Activated CD4-positive, CD25-positive, alpha-beta regulatory T cell treated with anti-CD3 and anti-CD28 coated beads, Interleukin-2, amount 50 U/mL, for 24 hours (primary cell): ENCODE data around the gene NBEAL2.

Source experiments
- ATAC-seq, 2 donors: fragments of 150-1000 bp; cut with Tn5 transposase; one replicate each; pipeline ENCODE4 v1.10.0; 2021; ENCODE audit warnings: mild to moderate bottlenecking in 1 of 2, moderate library complexity in 1 of 2

The NBEAL2 gene

GRCh38 chr3:47000198-47000815 is 20.8 kb downstream of the NBEAL2 start:
- no peak for ATAC-seq

GRCh38 chr3:47000922-47001730 is 21.7 kb downstream of the NBEAL2 start:
- ATAC-seq, result no peak

DNA sequence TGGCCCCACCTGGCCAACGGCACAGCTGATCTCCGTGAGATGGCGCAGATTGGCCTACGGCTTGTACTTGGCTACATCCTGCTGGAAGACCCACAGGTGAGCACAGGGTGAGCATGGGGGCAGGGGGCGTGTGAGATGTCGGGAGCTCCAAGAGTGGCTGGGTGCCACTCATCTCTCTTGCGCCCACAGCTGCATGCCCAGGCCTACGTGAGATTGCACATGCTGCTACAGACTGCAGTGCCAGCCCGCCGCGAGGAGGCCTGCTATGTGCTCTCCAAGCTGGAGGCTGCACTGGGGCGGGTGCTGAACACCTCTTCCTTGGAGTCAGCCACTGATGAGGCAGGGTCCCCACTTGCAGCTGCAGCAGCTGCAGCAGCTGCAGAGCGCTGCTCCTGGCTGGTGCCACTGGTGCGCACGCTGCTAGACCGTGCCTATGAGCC is 22.3 kb downstream of the NBEAL2 start:
- ATAC-seq, result no peak

DNA sequence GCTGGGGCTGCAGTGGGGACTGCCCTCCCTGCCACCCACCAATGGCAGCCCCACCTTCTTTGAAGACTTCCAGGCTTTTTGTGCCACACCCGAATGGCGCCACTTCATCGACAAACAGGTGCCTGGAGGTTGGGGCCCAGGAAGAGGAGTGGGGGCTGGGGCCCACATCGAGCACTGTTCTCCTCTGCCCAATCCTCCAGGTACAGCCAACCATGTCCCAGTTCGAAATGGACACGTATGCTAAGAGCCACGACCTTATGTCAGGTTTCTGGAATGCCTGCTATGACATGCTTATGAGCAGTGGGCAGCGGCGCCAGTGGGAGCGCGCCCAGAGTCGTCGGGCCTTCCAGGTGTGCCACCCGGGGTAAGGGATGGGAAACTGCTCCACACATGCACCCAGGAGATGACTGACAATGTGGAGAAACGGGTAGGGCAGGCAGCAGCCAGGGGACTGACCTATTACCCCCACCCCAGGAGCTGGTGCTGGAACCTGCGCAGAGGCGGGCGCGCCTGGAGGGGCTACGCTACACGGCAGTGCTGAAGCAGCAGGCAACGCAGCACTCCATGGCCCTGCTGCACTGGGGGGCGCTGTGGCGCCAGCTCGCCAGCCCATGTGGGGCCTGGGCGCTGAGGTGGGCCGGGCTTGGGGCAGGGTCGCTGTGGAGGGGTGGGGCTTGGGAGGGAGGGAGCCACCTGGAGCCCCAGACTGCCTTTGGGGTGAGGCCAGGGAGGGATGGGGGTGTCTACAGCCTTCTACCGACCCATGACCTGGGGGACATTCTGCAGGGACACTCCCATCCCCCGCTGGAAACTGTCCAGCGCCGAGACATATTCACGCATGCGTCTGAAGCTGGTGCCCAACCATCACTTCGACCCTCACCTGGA is 22.9 kb downstream of the NBEAL2 start:
- ATAC-seq, result no peak

DNA sequence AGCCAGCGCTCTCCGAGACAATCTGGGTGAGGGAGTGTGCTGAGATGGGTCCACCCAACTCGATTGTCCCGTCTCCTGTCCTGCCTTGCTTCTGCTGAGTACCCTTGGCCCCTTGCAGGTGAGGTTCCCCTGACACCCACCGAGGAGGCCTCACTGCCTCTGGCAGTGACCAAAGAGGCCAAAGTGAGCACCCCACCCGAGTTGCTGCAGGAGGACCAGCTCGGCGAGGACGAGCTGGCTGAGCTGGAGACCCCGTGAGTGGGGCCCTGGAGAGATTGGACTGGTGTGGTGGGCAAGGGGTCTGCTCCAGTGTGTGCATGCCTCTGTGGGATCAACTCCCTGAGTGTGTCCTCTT is 23.6 kb downstream of the NBEAL2 start:
- ATAC-seq, result no peak

- no peak for ATAC-seq
Observed at GRCh38 chr3:47003461-47004368, 24.2 kb downstream of the NBEAL2 start.

DNA sequence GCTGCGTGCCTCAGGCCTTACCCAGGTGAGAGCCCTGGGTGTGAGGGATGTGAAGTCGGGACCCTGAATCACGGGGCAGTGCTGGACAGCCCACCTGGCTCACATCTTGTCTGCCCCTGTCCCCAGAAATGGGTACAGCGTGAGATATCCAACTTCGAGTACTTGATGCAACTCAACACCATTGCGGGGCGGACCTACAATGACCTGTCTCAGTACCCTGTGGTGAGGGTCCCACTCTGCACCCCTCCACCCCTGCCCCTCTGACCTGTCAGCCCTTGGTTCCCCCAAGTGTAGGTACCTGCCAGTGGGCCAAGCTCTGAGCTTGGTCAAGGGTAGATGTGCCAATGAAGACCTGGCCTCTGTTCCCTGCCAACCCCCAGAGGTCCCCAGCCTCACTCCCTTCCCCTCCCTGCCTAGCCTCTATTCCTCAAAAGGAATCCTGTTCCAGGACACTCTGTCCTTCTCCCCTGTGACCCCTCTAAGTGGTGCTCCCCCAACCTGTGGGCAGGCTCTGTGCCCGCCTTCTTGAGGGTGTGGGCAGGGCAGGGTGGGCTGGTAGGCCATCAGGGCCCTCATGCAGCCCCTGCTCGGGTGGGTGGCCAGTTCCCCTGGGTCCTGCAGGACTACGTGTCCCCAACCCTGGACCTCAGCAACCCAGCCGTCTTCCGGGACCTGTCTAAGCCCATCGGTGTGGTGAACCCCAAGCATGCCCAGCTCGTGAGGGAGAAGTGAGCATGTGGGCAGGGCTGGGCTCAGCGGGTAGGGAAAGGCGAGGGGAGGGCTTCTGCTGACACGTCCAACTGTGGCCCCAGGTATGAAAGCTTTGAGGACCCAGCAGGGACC is 25.1 kb downstream of the NBEAL2 start:
- ATAC-seq, result no peak

GRCh38 chr3:47005212-47006144 is 26.0 kb downstream of the NBEAL2 start:
- no peak for ATAC-seq

GRCh38 chr3:47006145-47006651 is 26.7 kb downstream of the NBEAL2 start:
- ATAC-seq, result no peak

DNA sequence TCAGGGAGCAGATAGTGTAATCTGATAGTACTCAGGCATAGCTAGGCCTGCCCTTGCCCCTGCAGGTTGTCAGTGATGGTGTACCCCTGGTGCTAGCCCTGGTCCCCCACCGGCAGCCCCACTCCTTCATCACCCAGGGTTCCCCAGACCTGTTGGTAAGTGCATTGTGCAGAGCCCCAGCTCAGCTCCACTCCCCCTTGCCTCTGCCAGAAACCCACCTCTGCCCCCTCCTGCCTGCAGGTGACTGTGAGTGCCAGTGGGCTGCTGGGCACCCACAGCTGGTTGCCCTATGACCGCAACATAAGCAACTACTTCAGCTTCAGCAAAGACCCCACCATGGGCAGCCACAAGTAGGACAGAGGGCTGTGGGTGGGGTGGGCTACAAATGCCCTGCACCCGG is 27.5 kb downstream of the NBEAL2 start:
- no peak for ATAC-seq

DNA sequence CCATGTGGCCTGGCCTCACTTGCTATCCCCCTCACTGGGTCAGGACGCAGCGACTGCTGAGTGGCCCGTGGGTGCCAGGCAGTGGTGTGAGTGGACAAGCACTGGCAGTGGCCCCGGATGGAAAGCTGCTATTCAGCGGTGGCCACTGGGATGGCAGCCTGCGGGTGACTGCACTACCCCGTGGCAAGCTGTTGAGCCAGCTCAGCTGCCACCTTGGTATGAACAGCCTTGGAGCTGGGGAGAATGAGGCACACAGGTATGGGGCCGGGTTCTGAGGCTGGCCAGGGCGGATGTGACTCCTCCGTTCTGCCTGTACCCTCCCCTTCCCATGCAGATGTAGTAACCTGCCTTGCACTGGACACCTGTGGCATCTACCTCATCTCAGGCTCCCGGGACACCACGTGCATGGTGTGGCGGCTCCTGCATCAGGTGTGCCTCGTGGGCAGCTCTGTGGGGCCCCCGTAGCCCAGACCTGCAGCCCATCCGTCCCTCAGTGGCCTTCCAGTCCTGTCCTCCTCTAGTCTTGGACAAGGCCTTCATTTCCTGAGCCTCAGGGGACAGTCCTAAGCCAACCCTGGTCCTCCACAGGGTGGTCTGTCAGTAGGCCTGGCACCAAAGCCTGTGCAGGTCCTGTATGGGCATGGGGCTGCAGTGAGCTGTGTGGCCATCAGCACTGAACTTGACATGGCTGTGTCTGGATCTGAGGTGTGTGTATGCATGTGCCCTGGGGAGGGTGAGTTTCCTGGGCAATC is 28.2 kb downstream of the NBEAL2 start:
- ATAC-seq, result no peak

- no peak for ATAC-seq
Observed at GRCh38 chr3:47008234-47008796, 28.8 kb downstream of the NBEAL2 start.

DNA sequence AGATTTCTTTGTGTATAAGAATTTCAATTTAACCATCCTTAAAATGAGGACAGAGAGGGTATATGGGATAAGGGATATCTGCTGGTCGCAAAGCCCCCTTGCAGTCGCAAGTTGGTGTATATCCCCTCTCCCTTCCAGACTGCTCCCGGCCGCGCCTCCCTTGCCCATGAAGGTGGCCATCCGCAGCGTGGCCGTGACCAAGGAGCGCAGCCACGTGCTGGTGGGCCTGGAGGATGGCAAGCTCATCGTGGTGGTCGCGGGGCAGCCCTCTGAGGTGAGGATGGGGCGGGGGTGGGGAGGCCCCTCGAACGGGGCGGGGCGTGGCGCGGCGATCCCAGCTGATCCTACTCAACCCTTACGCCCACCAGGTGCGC is 29.4 kb downstream of the NBEAL2 start:
- ATAC-seq, result no peak

- peak; percentile 85 to 92 for ATAC-seq
Observed at GRCh38 chr3:47009225-47010110, 30.0 kb downstream of the NBEAL2 start.

GRCh38 chr3:47010111-47010712 is 30.7 kb downstream of the NBEAL2 start:
- ATAC-seq, result no peak

- ATAC-seq, result no peak
Observed at GRCh38 chr3:47010910-47011309, 31.4 kb downstream of the NBEAL2 start.

GRCh38 chr3:47011371-47011770 is 31.9 kb downstream of the NBEAL2 start:
- no peak for ATAC-seq
